Skeletal muscle satellite cell (primary cell): ENCODE measurements around the gene RPL12.

Experiments
- H3K27me3 ChIP-seq: 2 replicates; pipeline ENCODE4 v1.7.0; 2013; ENCODE audit warnings: low read length; ENCODE audit not compliant: control insufficient read depth, insufficient read depth
- H3K36me3 ChIP-seq: 2 replicates; pipeline ENCODE4 v1.7.0; 2013; ENCODE audit warnings: mild to moderate bottlenecking, control low read depth, low read length; ENCODE audit not compliant: insufficient read depth
- H3K4me1 ChIP-seq: 2 replicates; pipeline ENCODE4 v1.7.0; 2013; ENCODE audit warnings: low read length; ENCODE audit not compliant: control insufficient read depth, insufficient read depth
- H3K4me2 ChIP-seq: 2 replicates; pipeline ENCODE4 v1.7.0; 2013; ENCODE audit warnings: mild to moderate bottlenecking, low read length
- H3K4me3 ChIP-seq: 2 replicates; pipeline ENCODE4 v1.7.0; 2013; ENCODE audit warnings: low read length
- H3K9ac ChIP-seq: 2 replicates; pipeline ENCODE4 v1.7.0; 2013; ENCODE audit warnings: mild to moderate bottlenecking, low read depth, low read length, moderate library complexity
- H3K9me3 ChIP-seq: replicated peaks from 2 replicates; pipeline ENCODE4 v1.7.0; 2013; ENCODE audit warnings: mild to moderate bottlenecking, control low read depth, low read length

The RPL12 gene

GRCh38 chr9:127428348-127428747 is 22.9 kb downstream of the RPL12 start:
- Histone ChIP-seq H3K36me3 (peaks cover 25% of the 10 kb centered on the region), H3K4me2 (no peak overlapping the region), H3K4me1 (peaks cover 10% of the 10 kb centered on the region), H3K27me3 (no peaks in the 10 kb centered on the region), H3K9me3 (no peaks in the 10 kb centered on the region), H3K4me3 (no peak overlapping the region), H3K9ac (no peak overlapping the region)

GRCh38 chr9:127426756-127427155 is 24.4 kb downstream of the RPL12 start:
- H3K9me3 ChIP-seq, result no peaks in the 10 kb centered on the region
- H3K9ac ChIP-seq, result no peak overlapping the region
- no peaks in the 10 kb centered on the region for H3K27me3 ChIP-seq
- H3K4me3 ChIP-seq, result no peak overlapping the region
- no peak overlapping the region for H3K4me2 ChIP-seq
- peaks cover 20% of the 10 kb centered on the region for H3K36me3 ChIP-seq
- H3K4me1 ChIP-seq, result peaks cover 20% of the 10 kb centered on the region

- Histone ChIP-seq H3K27me3 (no peaks in the 10 kb centered on the region), H3K4me1 (peaks cover 20% of the 10 kb centered on the region), H3K36me3 (peaks cover 8% of the 10 kb centered on the region), H3K4me3 (peak overlapping the region; percentile 91), H3K9ac (peak overlapping the region; percentile 91), H3K4me2 (peak overlapping the region; percentile 93), H3K9me3 (no peaks in the 10 kb centered on the region)
Observed at GRCh38 chr9:127424676-127424999, 26.6 kb downstream of the RPL12 start.

DNA sequence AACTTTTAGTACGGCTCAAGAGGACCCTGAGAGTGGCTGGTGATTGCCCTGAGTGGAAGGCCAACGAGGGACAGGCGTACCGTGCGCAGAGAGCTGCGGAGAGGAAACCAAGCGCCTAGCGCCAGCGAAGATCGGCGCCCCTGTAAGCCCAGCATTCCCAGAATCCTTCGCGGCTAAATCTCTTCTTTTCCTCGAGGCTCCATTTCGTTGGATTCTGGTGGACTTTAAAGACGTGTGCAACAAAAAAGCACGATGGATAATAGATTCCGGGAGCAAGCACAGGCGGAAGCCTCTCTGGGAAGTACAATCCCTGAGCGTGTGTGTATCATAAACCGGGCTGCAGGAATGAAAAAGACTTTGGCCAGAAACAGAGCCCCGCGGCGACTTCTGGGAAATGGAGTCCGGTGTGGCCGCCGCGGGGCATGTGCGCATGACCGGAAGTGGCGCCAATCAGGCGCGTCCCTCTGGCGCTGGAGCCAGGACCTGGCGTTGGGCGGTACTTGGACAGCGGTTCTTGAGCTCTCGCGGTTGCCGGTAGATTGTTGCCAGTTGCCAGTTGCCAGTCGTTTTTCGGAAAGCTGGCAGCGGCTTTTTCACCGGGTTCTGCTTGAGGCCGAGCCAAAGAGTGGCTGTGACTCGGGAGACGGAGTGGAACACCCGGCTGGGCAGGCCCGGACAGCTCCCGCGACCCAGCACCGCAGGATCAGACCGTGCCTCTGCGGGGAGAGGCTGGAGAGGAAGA is 27.1 kb downstream of the RPL12 start, which contains the start of gene ZNF79:
Gene ZNF79, plus strand, starts transcription at position 449 of the 742 bp plus-strand sequence. CDS start 406 bp downstream, outside the sequence.
- Histone ChIP-seq H3K9me3 (no peaks in the 10 kb centered on the region), H3K4me2 (peak within 1 kb of the TSS; percentile 93), H3K9ac (peak within 1 kb of the TSS; percentile 91), H3K36me3 (peaks cover 5% of the 10 kb centered on the region), H3K4me3 (peak within 1 kb of the TSS; percentile 91), H3K4me1 (peaks cover 20% of the 10 kb centered on the region), H3K27me3 (no peaks in the 10 kb centered on the region)

- H3K36me3 ChIP-seq, result peaks cover 2% of the 10 kb centered on the region
- peak overlapping the region; percentile 93 for H3K4me2 ChIP-seq
- H3K9ac ChIP-seq, result peak overlapping the region; percentile 91
- peaks cover 20% of the 10 kb centered on the region for H3K4me1 ChIP-seq
- H3K27me3 ChIP-seq, result no peaks in the 10 kb centered on the region
- no peaks in the 10 kb centered on the region for H3K9me3 ChIP-seq
- H3K4me3 ChIP-seq, result peak overlapping the region; percentile 91
Observed at GRCh38 chr9:127423476-127423933, 27.7 kb downstream of the RPL12 start.

GRCh38 chr9:127422787-127423186 is 28.4 kb downstream of the RPL12 start:
- H3K9ac ChIP-seq, result peak overlapping the region; percentile 91

DNA sequence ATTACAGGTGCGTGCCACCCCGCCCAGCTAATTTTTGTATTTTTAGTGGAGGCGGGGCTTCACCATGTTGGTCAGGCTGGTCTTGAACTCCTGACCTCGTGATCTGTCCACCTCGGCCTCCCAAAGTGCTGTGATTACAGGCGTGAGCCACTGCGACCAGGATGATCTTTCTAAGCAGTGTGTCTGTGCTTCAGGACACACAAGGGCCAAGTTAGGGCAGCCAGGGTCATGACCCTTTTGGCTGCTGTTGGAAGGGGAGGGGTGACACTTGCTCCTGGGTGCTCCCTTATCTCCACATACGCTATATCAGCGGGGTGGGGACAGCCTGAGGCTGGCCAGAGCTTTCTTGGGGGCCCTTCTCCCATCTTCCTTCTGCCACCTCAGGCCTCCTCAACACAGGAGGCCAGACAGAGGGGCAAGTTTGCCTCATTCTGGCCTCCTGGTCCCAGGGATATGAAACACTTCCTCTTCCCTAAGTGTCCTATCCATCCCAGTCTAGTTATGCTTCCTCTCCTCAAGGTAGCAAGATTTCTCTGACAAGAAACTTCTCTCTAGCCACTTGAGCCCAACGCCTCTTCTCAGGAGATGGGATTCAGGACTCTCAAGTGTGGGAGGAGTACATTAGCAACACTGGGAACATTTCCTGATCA is 28.9 kb downstream of the RPL12 start:
- no peak overlapping the region for H3K4me3 ChIP-seq

More at GRCh38 chr9:127422787-127423186, 28.4 kb downstream of the RPL12 start:
- Histone ChIP-seq H3K4me1 (peaks cover 23% of the 10 kb centered on the region), H3K4me3 (peak overlapping the region; percentile 91), H3K9me3 (no peaks in the 10 kb centered on the region), H3K36me3 (no peaks in the 10 kb centered on the region), H3K27me3 (no peaks in the 10 kb centered on the region), H3K4me2 (peak overlapping the region; percentile 93)

DNA sequence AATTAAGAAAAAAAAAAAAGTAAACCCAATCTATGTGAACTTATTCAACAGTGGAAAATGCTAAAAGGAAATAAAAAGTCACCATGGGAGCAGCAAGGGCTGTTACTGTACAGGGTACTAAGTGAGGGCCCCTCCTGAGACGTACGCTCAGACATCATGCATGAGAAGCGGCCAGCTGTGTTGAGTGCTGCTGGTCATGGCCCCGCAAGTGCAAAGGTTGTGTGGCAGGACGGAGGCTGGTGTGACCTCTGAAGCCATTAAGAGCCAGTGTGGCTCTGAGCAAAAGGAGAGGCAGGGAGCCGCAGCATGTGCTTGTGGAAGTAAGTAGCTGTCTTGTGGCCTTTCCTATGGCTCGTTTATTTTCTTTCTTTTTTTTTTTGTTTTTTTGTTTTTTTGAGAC is 30.1 kb downstream of the RPL12 start:
- Histone ChIP-seq H3K4me3 (no peak overlapping the region), H3K4me1 (peaks cover 30% of the 10 kb centered on the region)

More for the DNA sequence above, 28.9 kb downstream of the RPL12 start:
- H3K4me2 ChIP-seq, result peak overlapping the region; percentile 93
- no peaks in the 10 kb centered on the region for H3K27me3 ChIP-seq
- H3K36me3 ChIP-seq, result no peaks in the 10 kb centered on the region
- H3K9me3 ChIP-seq, result no peaks in the 10 kb centered on the region
- peaks cover 26% of the 10 kb centered on the region for H3K4me1 ChIP-seq
- H3K9ac ChIP-seq, result no peak overlapping the region

DNA sequence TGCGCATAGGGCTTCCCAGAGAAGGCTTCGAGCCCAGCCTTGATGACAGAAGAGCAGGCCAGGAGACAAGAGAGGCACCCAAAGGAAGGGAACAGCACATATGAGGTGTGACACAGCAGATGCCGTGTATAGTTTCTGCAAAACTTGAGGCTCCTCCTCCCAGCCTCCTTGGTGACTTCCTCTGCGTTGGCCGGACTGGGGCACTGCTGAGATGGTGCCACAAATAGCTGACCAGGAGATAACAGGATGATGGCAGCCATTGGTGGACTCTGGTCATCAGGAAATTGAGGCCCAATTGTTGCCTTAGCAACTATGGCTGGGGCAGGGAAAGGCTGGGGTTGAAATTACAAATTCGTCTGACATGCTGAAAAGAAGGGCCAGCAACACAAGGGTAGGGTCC is 31.9 kb downstream of the RPL12 start:
- H3K4me3 ChIP-seq, result no peak overlapping the region
- peaks cover 3% of the 10 kb centered on the region for H3K27me3 ChIP-seq
- no peaks in the 10 kb centered on the region for H3K36me3 ChIP-seq
- H3K9me3 ChIP-seq, result no peaks in the 10 kb centered on the region
- H3K4me2 ChIP-seq, result no peak overlapping the region
- H3K4me1 ChIP-seq, result peaks cover 21% of the 10 kb centered on the region
- no peak overlapping the region for H3K9ac ChIP-seq

More for the DNA sequence above, 30.1 kb downstream of the RPL12 start:
- H3K9me3 ChIP-seq, result no peaks in the 10 kb centered on the region
- H3K27me3 ChIP-seq, result no peaks in the 10 kb centered on the region
- H3K36me3 ChIP-seq, result no peaks in the 10 kb centered on the region
- H3K9ac ChIP-seq, result no peak overlapping the region
- no peak overlapping the region for H3K4me2 ChIP-seq

- no peak overlapping the region for H3K4me2 ChIP-seq
- peaks cover 17% of the 10 kb centered on the region for H3K4me1 ChIP-seq
- H3K9me3 ChIP-seq, result no peaks in the 10 kb centered on the region
- no peak overlapping the region for H3K9ac ChIP-seq
- H3K27me3 ChIP-seq, result peaks cover 3% of the 10 kb centered on the region
- no peaks in the 10 kb centered on the region for H3K36me3 ChIP-seq
- no peak overlapping the region for H3K4me3 ChIP-seq
Observed at GRCh38 chr9:127418037-127418471, 33.2 kb downstream of the RPL12 start.

DNA sequence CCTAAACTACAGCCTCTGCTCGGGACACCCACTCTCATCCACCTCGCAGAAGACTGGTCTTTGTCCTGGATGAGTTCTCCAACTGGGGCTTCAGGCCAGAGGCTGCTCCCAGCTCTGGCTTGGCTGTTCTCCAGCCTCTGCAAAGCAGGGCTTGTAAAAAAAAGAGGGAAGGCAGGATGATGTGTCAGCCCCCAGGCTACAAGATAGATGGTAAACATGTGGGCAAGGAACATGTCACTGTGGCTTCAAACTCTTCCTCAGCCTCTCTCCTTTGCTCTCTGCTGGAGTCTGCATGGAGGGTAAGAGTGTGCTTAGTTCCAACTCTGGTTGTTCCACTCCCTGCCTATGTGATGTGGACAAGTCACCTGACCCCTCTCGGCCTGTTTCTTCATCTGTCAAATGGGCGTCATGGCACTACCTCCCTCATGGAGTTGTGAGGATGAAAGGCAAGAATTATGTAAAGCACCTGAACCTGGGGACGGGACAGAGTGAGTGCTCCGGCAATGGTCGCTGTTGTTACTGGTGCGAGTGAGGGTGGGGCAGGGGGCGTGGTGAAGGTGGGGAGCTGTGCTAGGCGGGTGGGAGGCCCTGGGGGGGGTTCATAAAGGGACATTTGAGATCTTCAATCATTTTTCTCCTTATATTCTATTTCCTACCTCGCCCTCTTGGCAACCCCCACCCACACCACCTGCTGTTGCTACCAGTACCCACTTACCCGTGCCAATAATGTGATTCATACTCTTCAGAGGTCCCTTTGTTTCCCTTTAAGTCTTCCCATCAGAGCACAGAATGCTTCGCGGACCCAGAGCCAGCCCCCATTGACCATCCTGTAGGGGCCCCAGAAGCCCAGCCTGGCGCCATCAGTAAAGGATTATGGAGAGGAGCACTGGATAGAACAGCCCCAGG is 33.8 kb downstream of the RPL12 start:
- H3K4me3 ChIP-seq, result no peak overlapping the region
- H3K9ac ChIP-seq, result no peak overlapping the region
- no peak overlapping the region for H3K4me2 ChIP-seq
- no peaks in the 10 kb centered on the region for H3K9me3 ChIP-seq
- peaks cover 12% of the 10 kb centered on the region for H3K4me1 ChIP-seq
- H3K27me3 ChIP-seq, result peaks cover 3% of the 10 kb centered on the region
- H3K36me3 ChIP-seq, result no peaks in the 10 kb centered on the region
